H9 (cell line): Measurements from ENCODE around the gene LINGO4. TPM values are rescaled to one million over a fixed set of nuclear protein-coding genes. Genes with fewer than 3 reads are reported as not detected.

Experiments used
- DNase-seq: peaks from one replicate; pipeline ENCODE4 v3.0.0-alpha.2; 2017
- H2AFZ ChIP-seq: one replicate; pipeline ENCODE4 v1.6.1; 2013; ENCODE audit warnings: mild to moderate bottlenecking, low read length, control low read depth, moderate library complexity
- H2AK5ac ChIP-seq: 2 replicates; pipeline ENCODE4 v1.6.1; 2013; ENCODE audit warnings: low read length, control low read depth, mixed read lengths; ENCODE audit not compliant: insufficient read length
- H2BK120ac ChIP-seq: one replicate; pipeline ENCODE4 v1.6.1; 2013; ENCODE audit warnings: low read depth, mild to moderate bottlenecking, low read length, control low read depth, inconsistent platforms; ENCODE audit not compliant: poor library complexity, severe bottlenecking
- H2BK12ac ChIP-seq: 2 replicates; pipeline ENCODE4 v1.6.1; 2013; ENCODE audit warnings: low read length, control low read depth, mixed read lengths, low read depth; ENCODE audit not compliant: insufficient read length
- H2BK15ac ChIP-seq: 2 replicates; pipeline ENCODE4 v1.6.1; 2013; ENCODE audit warnings: low read depth, low read length, control low read depth
- H2BK20ac ChIP-seq: one replicate; pipeline ENCODE4 v1.6.1; 2013; ENCODE audit warnings: low read depth, mild to moderate bottlenecking, low read length, control low read depth, inconsistent platforms; ENCODE audit not compliant: poor library complexity, severe bottlenecking
- H2BK5ac ChIP-seq: 2 replicates; pipeline ENCODE4 v1.6.1; 2013; ENCODE audit warnings: low read length, control low read depth, mixed read lengths; ENCODE audit not compliant: insufficient read length
- H3K14ac ChIP-seq: 2 replicates; pipeline ENCODE4 v1.6.1; 2013; ENCODE audit warnings: low read length, control low read depth; ENCODE audit not compliant: insufficient read depth
- H3K18ac ChIP-seq: 2 replicates; pipeline ENCODE4 v1.6.1; 2013; ENCODE audit warnings: low read depth, mild to moderate bottlenecking, mixed read lengths, low read length, control low read depth; ENCODE audit not compliant: insufficient read length
- H3K23ac ChIP-seq: 2 replicates; pipeline ENCODE4 v1.6.1; 2013; ENCODE audit warnings: low read length, control low read depth, mixed read lengths, low read depth; ENCODE audit not compliant: insufficient read length
- H3K23me2 ChIP-seq: 2 replicates; pipeline ENCODE4 v1.6.1; 2013; ENCODE audit warnings: low read depth, mild to moderate bottlenecking, mixed read lengths, low read length, control low read depth; ENCODE audit not compliant: insufficient read length, poor library complexity, severe bottlenecking
- H3K27ac ChIP-seq: 2 replicates; pipeline ENCODE4 v1.5.1; 2013; ENCODE audit warnings: low read length, control low read depth, mixed read lengths, low read depth; ENCODE audit not compliant: insufficient read length
- H3K27me3 ChIP-seq: 2 replicates; pipeline ENCODE4 v1.6.1; 2013; ENCODE audit warnings: low read length, control low read depth, inconsistent platforms; ENCODE audit not compliant: insufficient read depth
- H3K4ac ChIP-seq: 2 replicates; pipeline ENCODE4 v1.6.1; 2013; ENCODE audit warnings: low read depth, mild to moderate bottlenecking, control low read depth, inconsistent platforms, low read length, moderate library complexity
- H3K4me1 ChIP-seq: 2 replicates; pipeline ENCODE4 v1.6.1; 2013; ENCODE audit warnings: low read length, control low read depth, inconsistent platforms; ENCODE audit not compliant: insufficient read depth
- H3K4me2 ChIP-seq: 2 replicates; pipeline ENCODE4 v1.6.1; 2013; ENCODE audit warnings: low read length, control low read depth, mixed read lengths; ENCODE audit not compliant: insufficient read length, insufficient read depth
- H3K56ac ChIP-seq: 2 replicates; pipeline ENCODE4 v1.6.1; 2013; ENCODE audit warnings: low read depth, mild to moderate bottlenecking, mixed read lengths, low read length, control low read depth; ENCODE audit not compliant: insufficient read length
- H3K79me1 ChIP-seq: 2 replicates; pipeline ENCODE4 v1.6.1; 2013; ENCODE audit warnings: low read depth, mild to moderate bottlenecking, moderate library complexity, low read length, control low read depth, inconsistent platforms; ENCODE audit not compliant: insufficient read depth, poor library complexity, severe bottlenecking
- H3K79me2 ChIP-seq: 2 replicates; pipeline ENCODE4 v1.6.1; 2013; ENCODE audit warnings: low read length, control low read depth, inconsistent platforms; ENCODE audit not compliant: insufficient read depth
- H3K9ac ChIP-seq: 2 replicates; pipeline ENCODE4 v1.6.1; 2013; ENCODE audit warnings: low read length, control low read depth, mixed read lengths; ENCODE audit not compliant: insufficient read length; ENCODE audit errors: extremely low read depth
- H3K9me3 ChIP-seq: one replicate; pipeline ENCODE4 v1.6.1; 2013; ENCODE audit warnings: low read depth, low read length, inconsistent platforms; ENCODE audit not compliant: control insufficient read depth
- H3T11ph ChIP-seq: one replicate; pipeline ENCODE4 v1.6.1; 2013; ENCODE audit warnings: mild to moderate bottlenecking, low read length, control low read depth, inconsistent platforms
- H4K20me1 ChIP-seq: one replicate; pipeline ENCODE4 v1.6.1; 2013; ENCODE audit not compliant: control insufficient read depth, insufficient read length, insufficient read depth
- H4K5ac ChIP-seq: 2 replicates; pipeline ENCODE4 v1.6.1; 2013; ENCODE audit warnings: low read depth, mild to moderate bottlenecking, mixed read lengths, low read length, control low read depth; ENCODE audit not compliant: insufficient read length
- H4K8ac ChIP-seq: replicated peaks from 2 replicates; pipeline ENCODE4 v1.6.1; 2013; ENCODE audit warnings: low read length, control low read depth, mixed read lengths, low read depth; ENCODE audit not compliant: insufficient read length
- H4K91ac ChIP-seq: 2 replicates; pipeline ENCODE4 v1.6.1; 2013; ENCODE audit warnings: low read depth, mild to moderate bottlenecking, moderate library complexity, mixed read lengths, low read length, control low read depth; ENCODE audit not compliant: insufficient read length
- H3K27ac Mint-ChIP-seq, 3 experiments: 2 replicates in 2 of 3; 3 replicates in 1 of 3; pipeline ENCODE4 v1.8.0; 2020 to 2021; ENCODE audit warnings: mixed read lengths in 3 of 3, mild to moderate bottlenecking in 1 of 3, moderate library complexity in 1 of 3
- H3K27me3 Mint-ChIP-seq: 2 replicates; pipeline ENCODE4 v1.8.0; 2021; ENCODE audit warnings: low read depth, mild to moderate bottlenecking, moderate library complexity, mixed read lengths
- H3K36me3 Mint-ChIP-seq, 3 experiments: 2 replicates in 2 of 3; 3 replicates in 1 of 3; pipeline ENCODE4 v1.8.0; 2020 to 2021; ENCODE audit warnings: low read depth in 3 of 3, mixed read lengths in 3 of 3; ENCODE audit not compliant: insufficient read depth in 1 of 3
- H3K4me1 Mint-ChIP-seq, 2 experiments: 2 replicates each; pipeline ENCODE4 v1.8.0; 2020; ENCODE audit warnings: mixed read lengths in 2 of 2
- H3K4me3 Mint-ChIP-seq, 2 experiments: 2 replicates in 1 of 2; 3 replicates in 1 of 2; pipeline ENCODE4 v1.8.0; 2020 to 2021; ENCODE audit warnings: mild to moderate bottlenecking in 2 of 2, mixed read lengths in 2 of 2, moderate library complexity in 1 of 2
- H3K9me3 Mint-ChIP-seq, 2 experiments: 2 replicates in 1 of 2; 3 replicates in 1 of 2; pipeline ENCODE4 v1.8.0; 2020; ENCODE audit warnings: mild to moderate bottlenecking in 2 of 2, mixed read lengths in 2 of 2, moderate library complexity in 1 of 2
- WGBS: extraction: QIAGEN DNeasy Blood & Tissue Kit; methylation state at CpG from one replicate; pipeline ENCODE4 v1.1.7; 2013; ENCODE audit warnings: missing lambda C conversion rate, low lambda C conversion rate, mixed read lengths; ENCODE audit not compliant: insufficient read length; ENCODE audit errors: extremely low coverage; 5-methylcytosine and 5-hydroxymethylcytosine counted together
- total RNA-seq: library from RNA; stranded (reverse); gene quantifications from 2 replicates; pipeline ENCODE4 v1.2.1, GENCODE V29; 2021
- TF ChIP-seq, protein P1 (sequence below): fragments of 200-600 bp; sonication (generic); conservative IDR thresholded peaks from 3 replicates; pipeline ENCODE4 v1.8.0; 2021; ENCODE audit warnings: antibody characterized with exemption, mild to moderate bottlenecking

The LINGO4 gene
- total RNA-seq, 1 experiment from 2014 or later: not detected

DNA sequence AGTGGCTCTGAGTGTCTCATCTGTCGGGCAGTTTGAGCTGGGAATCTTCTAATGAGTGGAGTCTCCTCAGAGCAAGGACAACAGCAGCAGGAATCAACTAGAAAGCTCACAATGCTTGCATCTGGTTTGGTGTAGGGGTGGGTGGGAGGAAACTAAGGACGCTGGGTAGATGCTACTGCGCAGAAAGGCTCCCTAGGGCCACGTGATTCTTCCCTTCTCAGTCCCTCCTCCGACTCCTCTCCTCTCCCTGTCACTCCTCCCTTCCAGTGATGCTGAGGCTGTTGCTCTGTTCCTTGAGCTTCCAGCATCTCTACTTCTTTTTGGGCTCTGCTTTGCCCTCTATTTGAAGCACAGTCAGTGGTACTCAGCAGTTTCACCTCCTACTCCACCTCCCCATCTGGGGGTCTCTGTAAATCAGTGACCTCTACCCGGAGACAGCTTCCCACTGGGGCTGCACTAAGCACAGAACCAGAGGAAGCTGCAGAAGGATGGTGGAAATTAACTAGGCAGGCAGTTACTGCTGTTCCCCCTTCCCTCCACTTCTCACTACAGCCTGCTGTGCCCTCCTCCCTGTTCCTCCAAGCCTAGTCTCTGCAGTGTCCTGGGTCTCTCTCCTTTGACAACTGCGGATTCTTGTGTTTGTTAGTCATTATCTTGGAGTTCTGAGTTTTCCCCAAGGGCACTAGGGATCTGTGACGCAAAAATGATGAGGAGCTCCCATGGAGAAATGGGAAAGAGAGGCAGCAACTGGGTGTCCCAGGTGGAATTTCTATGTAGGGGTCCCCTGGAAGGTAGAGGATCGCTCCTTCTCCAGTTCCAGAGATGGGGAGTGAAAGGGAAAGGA is 5.8 kb downstream of the LINGO4 start:
- no peak overlapping the region for H2BK20ac ChIP-seq
- H3K9ac ChIP-seq: no peak overlapping the region
- no peaks in the 10 kb centered on the region for H3K79me2 ChIP-seq
- no peak overlapping the region for H4K91ac ChIP-seq
- no peaks in the 10 kb centered on the region for H3K23me2 ChIP-seq
- H3K27ac ChIP-seq: no peak overlapping the region
- H2BK12ac ChIP-seq: no peak overlapping the region
- no CpG with 5 or more reads among the region's 9 CpGs for WGBS
- no peak overlapping the region for H4K5ac ChIP-seq
- TF ChIP-seq, protein P1, sequence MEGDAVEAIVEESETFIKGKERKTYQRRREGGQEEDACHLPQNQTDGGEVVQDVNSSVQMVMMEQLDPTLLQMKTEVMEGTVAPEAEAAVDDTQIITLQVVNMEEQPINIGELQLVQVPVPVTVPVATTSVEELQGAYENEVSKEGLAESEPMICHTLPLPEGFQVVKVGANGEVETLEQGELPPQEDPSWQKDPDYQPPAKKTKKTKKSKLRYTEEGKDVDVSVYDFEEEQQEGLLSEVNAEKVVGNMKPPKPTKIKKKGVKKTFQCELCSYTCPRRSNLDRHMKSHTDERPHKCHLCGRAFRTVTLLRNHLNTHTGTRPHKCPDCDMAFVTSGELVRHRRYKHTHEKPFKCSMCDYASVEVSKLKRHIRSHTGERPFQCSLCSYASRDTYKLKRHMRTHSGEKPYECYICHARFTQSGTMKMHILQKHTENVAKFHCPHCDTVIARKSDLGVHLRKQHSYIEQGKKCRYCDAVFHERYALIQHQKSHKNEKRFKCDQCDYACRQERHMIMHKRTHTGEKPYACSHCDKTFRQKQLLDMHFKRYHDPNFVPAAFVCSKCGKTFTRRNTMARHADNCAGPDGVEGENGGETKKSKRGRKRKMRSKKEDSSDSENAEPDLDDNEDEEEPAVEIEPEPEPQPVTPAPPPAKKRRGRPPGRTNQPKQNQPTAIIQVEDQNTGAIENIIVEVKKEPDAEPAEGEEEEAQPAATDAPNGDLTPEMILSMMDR: no peak
- peak; percentile 49 for DNase-seq
- Mint-ChIP-seq H3K36me3 (peaks cover 0 to under 1% (median 0%) of the 10 kb centered on the region in 3 experiments; a peak in 2 of 7 replicates), H3K9me3 (no peaks in the 10 kb centered on the region), H3K4me1 (peaks cover 3 to 16% of the 10 kb centered on the region in 2 experiments; a peak in 3 of 4 replicates), H3K4me3 (no peak overlapping the region), H3K27ac (peak overlapping the region in 1 of 3 experiments; percentile 62; a peak in 2 of 7 replicates), H3K27me3 (peaks cover 9% of the 10 kb centered on the region)
- H2AK5ac ChIP-seq: no peak overlapping the region
- no peak overlapping the region for H3K4me2 ChIP-seq
- H3K27me3 ChIP-seq: no peaks in the 10 kb centered on the region
- no peak overlapping the region for H3K4ac ChIP-seq
- no peaks in the 10 kb centered on the region for H4K20me1 ChIP-seq
- H2BK5ac ChIP-seq: no peak overlapping the region
- no peaks in the 10 kb centered on the region for H3K9me3 ChIP-seq
- H3K18ac ChIP-seq: no peak overlapping the region
- H3K23ac ChIP-seq: no peak overlapping the region
- no peak overlapping the region for H3T11ph ChIP-seq
- H3K14ac ChIP-seq: peak overlapping the region; percentile 46; the same call in 1 of the 2 replicates
- H3K4me1 ChIP-seq: no peaks in the 10 kb centered on the region
- H3K79me1 ChIP-seq: no peaks in the 10 kb centered on the region
- no peak overlapping the region for H2BK15ac ChIP-seq
- no peak overlapping the region for H4K8ac ChIP-seq
- H3K56ac ChIP-seq: no peak overlapping the region
- no peak overlapping the region for H2BK120ac ChIP-seq
- H2AFZ ChIP-seq: no peak overlapping the region
